K562 (cell line): ENCODE data around the gene ASB13.

ENCODE experiments used
- CTCF ChIP-seq, 3 experiments: IDR thresholded peaks in 2 of 3; conservative IDR thresholded peaks in 1 of 3; 2 replicates each; pipeline ENCODE4 v1.5.1; 2011 to 2012; ENCODE audit warnings: low read length in 3 of 3, mild to moderate bottlenecking in 3 of 3, control low read depth in 2 of 3, improper control_type of control experiment in 1 of 3, inconsistent platforms in 1 of 3, low read depth in 1 of 3, mixed read lengths in 1 of 3, moderate library complexity in 1 of 3; ENCODE audit not compliant: insufficient read depth in 2 of 3
- RFX5 ChIP-seq: IDR thresholded peaks from 2 replicates; pipeline ENCODE4 v1.6.1; 2011; ENCODE audit warnings: low read depth, mild to moderate bottlenecking, improper control_type of control experiment, low read length
- ZBTB7A ChIP-seq: IDR thresholded peaks from 2 replicates; pipeline ENCODE4 v1.6.1; 2011; ENCODE audit warnings: low read depth, mild to moderate bottlenecking, low read length, moderate library complexity, borderline replicate concordance; ENCODE audit not compliant: control insufficient read depth
- ZNF740 ChIP-seq, 3 experiments: fragments of 200-800 bp in 1 of 3; sonication (Bioruptor generic) in 1 of 3; sonication (generic) in 1 of 3; formaldehyde crosslinking in 1 of 3; IDR thresholded peaks; 2 replicates each; pipeline versions ENCODE4 v1.6.1 to v1.8.0; 2016 to 2022; ENCODE audit warnings: mild to moderate bottlenecking in 2 of 3, missing compliant biosample characterization in 2 of 3, missing genetic modification characterization in 2 of 3, missing genetic modification reagents in 1 of 3

- TF ChIP-seq ZNF740 (CRISPR knock-in tag; IDR thresholded peaks at IDR 0.05) (no peak), ZNF740 (tag; IDR thresholded peaks at IDR 0.05) (no peak), CTCF (IDR thresholded peaks at IDR 0.05 in 2 of 3, conservative IDR thresholded peaks at IDR 0.05 in 1 of 3; ENCODE audit: insufficient read depth in 2 of 3, low read depth in 1 of 3, low read length in 3 of 3) (no peak), RFX5 (no peak), ZBTB7A (no peak)
These were observed 2.0 kb upstream of the ASB13 start for GRCh38 chr10:5668429-5668828.
